LNCaP clone FGC (cell line): ENCODE data around the gene BRD4.

Experiments used
- DNase-seq: peaks from one replicate; pipeline ENCODE4 v3.0.0-alpha.2; 2011; ENCODE audit warnings: low read depth
- H3K4me3 ChIP-seq: 2 replicates; pipeline ENCODE4 v1.5.1; 2011; ENCODE audit warnings: mild to moderate bottlenecking, low read depth, low read length, control low read depth
- TF ChIP-seq, protein P1 (sequence below): IDR thresholded peaks from 2 replicates; pipeline ENCODE4 v1.5.1; 2012; ENCODE audit warnings: mild to moderate bottlenecking; ENCODE audit not compliant: control insufficient read depth, insufficient read depth; ENCODE audit errors: extremely low read depth

BRD4 gene

DNA sequence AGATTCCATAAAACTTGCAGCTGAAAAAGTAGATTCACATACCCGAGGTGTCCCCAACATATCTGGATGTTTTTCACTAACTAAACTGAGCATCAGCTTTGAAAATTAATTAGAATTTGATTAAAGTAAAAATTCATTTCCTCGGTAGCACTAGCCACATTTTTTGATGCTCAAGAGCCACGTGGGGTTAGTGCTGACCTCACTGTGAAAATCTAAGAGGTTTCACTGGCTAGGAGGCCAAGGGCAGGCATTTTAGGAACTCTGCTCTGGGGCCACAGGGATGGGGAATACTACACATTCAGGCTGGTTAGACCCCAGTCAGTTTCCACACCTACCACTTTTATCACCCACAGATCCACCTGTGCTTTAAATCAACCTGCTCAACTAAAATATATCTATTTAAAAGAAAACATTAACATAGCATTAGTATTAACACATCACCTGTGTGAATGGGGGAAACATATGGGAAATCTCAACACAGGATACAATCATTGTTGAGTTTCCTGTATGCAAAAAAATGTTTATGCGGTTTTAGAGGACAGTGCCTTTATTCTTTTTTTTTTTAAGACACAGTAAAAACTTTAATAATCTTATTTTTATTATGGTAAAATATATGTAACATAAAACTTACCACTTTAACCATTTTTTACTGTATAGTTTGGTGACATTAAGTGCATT, 45.5 kb downstream of the BRD4 start:
- DNase-seq, result no peak
- TF ChIP-seq, protein P1, sequence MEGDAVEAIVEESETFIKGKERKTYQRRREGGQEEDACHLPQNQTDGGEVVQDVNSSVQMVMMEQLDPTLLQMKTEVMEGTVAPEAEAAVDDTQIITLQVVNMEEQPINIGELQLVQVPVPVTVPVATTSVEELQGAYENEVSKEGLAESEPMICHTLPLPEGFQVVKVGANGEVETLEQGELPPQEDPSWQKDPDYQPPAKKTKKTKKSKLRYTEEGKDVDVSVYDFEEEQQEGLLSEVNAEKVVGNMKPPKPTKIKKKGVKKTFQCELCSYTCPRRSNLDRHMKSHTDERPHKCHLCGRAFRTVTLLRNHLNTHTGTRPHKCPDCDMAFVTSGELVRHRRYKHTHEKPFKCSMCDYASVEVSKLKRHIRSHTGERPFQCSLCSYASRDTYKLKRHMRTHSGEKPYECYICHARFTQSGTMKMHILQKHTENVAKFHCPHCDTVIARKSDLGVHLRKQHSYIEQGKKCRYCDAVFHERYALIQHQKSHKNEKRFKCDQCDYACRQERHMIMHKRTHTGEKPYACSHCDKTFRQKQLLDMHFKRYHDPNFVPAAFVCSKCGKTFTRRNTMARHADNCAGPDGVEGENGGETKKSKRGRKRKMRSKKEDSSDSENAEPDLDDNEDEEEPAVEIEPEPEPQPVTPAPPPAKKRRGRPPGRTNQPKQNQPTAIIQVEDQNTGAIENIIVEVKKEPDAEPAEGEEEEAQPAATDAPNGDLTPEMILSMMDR, result no peak
- no peak overlapping the region for H3K4me3 ChIP-seq

DNA sequence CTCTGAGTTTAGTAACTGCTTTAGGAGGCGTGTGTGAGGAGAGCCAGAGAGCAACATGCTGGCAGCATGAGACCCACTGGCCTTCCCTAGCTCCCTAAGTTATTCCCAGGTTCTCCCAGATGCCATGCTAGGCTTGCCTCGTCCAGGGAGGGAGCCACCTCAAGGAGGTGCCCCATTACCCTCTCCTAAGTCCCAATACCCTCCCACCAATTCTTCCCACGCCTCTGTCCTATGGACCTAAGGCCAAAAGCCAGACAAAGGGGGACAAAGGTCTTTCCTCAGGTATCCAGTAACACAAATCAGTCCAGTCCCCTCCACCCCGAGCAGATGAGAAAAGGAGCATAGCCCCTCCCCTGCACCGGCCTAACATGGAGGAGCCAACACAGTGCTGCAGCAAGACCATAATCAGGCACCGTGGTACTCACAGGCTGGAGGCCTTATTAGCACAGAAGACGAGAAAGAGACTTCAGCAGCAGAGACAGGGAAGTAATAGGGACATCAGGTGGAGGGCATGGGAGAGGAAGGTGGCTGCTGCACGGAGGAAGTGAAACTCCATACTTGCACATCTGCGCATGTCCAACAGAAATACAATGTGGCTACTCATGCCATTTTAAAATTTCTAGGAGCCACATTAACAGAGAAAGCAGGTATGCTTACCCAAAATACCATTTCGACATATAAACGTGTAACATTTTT, 46.3 kb downstream of the BRD4 start:
- TF ChIP-seq, protein P1, result no peak
- no peak for DNase-seq
- H3K4me3 ChIP-seq, result no peak overlapping the region

DNA sequence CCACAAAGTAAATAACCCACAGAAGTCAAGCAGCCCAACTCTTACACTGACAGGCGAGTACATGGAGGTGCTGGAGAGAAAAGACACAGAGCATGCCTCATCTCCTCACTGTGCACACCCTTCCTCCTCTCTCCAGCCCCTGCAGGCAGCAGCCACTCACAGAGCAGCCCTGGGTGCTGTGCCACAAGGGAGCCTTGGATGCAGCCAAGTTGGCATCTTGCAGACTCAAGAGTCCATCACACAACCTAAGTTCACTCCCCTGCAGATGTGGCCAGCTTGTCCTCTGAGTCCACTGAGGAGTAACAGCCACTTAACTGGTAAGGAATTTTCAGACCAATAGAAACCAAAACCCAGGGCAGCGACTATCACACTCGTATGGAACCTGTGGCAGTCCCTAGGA, 47.4 kb downstream of the BRD4 start:
- no peak for DNase-seq
- H3K4me3 ChIP-seq, result no peak overlapping the region
- TF ChIP-seq, protein P1, result no peak

DNA sequence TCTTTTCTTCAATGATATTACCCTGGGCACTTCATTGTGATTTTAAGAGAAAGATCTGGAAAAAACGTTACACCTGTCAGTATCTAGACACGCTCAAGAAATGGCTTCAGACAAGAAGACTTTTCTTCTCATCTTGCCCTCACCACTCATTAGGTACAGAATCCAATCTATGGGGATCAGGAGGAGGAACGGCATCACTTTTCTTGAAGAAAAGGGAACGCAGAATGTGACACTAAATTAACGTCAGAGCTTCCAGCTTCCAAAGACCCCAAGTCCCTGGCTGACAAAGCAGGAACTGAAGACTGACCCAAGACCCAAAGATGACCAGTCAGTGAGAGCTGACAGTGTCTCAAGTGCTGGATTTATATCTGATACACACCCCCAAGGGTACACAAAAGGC, 48.2 kb downstream of the BRD4 start:
- DNase-seq, result no peak
- no peak overlapping the region for H3K4me3 ChIP-seq
- TF ChIP-seq, protein P1, result no peak

DNA sequence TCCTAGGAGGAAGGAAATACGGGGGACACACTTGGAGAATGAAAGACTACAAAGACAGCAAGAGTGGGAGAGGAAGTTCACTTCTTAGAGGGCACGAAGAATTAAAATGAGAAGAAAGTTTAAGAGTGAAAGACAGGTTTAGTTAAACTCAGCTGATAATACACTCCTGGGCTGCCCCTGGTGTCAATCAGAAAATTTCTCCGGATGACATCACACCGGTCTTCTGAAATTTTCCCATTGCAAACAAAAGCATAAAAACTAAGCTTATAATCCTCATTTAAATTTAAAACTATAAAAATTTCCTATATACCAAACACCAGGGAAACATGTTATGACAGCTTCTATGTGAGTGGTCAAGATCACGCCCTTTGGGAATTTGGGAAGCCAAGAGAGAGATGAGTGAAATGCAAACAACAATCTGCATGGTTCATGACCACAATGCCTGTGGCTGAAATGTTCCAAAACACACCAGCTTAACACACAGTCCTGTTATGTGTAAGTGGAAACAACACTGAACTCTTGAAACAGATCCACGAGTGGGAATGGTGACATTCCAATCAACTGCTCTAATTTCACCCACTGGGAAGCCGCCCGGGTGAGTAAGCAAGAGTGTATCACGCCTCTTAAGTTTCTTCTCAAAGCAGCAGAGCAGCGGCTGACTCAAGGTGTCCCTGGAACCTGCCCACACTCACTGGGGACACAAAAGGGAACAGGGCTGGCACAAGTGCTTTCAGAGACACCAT, 49.0 kb downstream of the BRD4 start:
- no peak for DNase-seq
- TF ChIP-seq, protein P1, result no peak
- H3K4me3 ChIP-seq, result no peak overlapping the region

DNA sequence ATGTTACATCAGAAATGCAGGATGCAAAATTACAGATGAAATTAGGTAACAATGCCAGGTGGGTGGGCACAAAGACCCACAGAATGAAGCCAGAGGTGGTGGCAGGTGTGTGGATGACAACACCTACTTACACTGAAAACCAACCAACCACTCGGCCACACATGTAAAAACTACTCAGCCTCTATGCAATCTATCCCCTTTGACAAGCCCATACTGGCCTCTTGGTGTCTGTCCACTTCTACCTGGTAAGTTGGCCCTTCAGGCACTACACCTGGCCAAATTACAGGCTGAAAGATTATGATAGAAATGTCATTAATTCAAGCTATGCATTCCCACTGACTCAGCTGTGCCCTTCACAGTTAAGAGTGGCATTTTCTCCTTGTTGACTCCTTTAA, 50.0 kb downstream of the BRD4 start:
- DNase-seq, result no peak
- TF ChIP-seq, protein P1, result no peak
- no peak overlapping the region for H3K4me3 ChIP-seq
